GM12865 (cell line): Measurements from ENCODE around the gene TFPI2.

Experiments
- DNase-seq: peaks from one replicate; pipeline ENCODE4 v3.0.0; 2010; ENCODE audit warnings: low read depth
- H3K4me3 ChIP-seq: 2 replicates; pipeline ENCODE4 v1.5.1; 2011; ENCODE audit warnings: mild to moderate bottlenecking, low read depth, low read length, control low read depth
- CTCF ChIP-seq: IDR thresholded peaks from 2 replicates; pipeline ENCODE4 v1.5.1; 2011; ENCODE audit warnings: low read length, control low read depth, low read depth, inconsistent platforms; ENCODE audit not compliant: insufficient read depth; ENCODE audit errors: missing control alignments

TFPI2 gene

GRCh38 chr7:93883917-93884345 lies 6.6 kb downstream of the TFPI2 start:
- no peak overlapping the region for H3K4me3 ChIP-seq
- TF ChIP-seq CTCF, result no peak
- no peak for DNase-seq

- H3K4me3 ChIP-seq, result no peak overlapping the region
- no peak for TF ChIP-seq CTCF
- DNase-seq, result no peak
Measured at GRCh38 chr7:93883078-93883916, 7.3 kb downstream of the TFPI2 start.

GRCh38 chr7:93882468-93882867 lies 8.1 kb downstream of the TFPI2 start:
- H3K4me3 ChIP-seq, result no peak overlapping the region
- DNase-seq, result no peak
- TF ChIP-seq CTCF, result no peak

DNA sequence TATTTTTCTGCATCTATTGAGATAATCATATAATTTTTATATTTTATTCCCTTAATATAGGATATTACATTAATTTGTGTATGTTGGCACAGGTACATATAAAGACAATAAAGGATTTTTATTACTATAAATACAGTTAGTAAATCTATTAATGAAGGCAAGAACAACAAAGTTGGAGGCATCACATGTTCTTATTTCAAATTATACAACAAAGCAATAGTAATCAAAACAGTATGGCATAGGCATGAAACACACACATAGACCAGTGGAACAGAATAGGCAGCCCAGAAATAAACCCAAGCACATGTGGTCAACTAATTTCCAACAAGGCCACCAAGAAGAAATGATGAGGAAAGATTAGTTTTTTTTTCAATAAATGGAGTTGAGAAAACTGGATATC lies 11.2 kb downstream of the TFPI2 start:
- no peak overlapping the region for H3K4me3 ChIP-seq
- no peak for DNase-seq
- no peak for TF ChIP-seq CTCF

DNA sequence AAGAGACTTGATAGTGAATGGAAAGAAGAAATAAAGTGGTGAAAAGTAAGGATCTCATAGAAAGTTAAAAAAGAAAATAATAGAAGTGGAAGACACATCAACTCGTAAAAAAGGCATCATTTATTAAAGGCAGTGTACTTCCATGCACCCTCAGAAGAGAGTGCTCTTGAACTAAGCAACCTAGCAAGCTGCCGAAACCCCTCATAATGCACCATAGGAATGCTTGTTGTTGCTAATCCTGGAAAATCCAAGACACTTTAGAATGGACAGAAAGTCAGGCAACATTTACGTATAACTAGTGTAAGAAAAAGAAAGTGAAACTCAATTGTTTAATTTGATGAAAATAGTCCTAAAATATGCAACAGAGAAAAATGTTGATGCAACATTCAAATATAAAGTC lies 12.8 kb downstream of the TFPI2 start:
- H3K4me3 ChIP-seq, result no peak overlapping the region
- TF ChIP-seq CTCF, result no peak
- no peak for DNase-seq

DNA sequence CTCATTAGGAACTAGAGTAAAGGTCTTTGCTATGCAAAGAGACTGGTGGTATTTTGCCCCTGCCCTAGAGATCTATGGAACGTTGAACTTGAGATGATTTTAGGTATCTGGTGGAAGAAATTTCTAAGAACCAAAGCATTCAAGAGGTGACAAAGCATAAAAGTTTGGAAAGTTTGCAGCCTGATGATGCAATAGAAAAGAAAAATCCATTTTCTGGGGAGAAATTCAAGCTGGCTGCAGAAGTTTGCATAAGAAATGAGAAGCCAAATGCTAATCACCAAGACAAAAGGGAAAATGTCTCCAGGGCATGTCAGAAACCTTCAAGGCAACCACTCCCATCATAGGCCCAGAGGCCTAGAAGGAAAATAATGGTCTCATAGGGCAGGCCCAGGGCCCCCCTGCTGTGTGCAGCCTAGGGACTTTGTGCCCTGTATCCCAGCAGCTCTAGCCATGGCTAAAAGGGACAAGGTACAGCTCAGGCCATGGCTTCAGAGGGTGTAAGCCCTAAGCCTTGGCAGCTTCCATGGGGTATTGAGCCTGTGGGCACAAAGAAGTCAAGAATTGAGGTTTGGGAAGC lies 16.5 kb downstream of the TFPI2 start:
- no peak for TF ChIP-seq CTCF
- no peak overlapping the region for H3K4me3 ChIP-seq
- DNase-seq, result no peak

DNA sequence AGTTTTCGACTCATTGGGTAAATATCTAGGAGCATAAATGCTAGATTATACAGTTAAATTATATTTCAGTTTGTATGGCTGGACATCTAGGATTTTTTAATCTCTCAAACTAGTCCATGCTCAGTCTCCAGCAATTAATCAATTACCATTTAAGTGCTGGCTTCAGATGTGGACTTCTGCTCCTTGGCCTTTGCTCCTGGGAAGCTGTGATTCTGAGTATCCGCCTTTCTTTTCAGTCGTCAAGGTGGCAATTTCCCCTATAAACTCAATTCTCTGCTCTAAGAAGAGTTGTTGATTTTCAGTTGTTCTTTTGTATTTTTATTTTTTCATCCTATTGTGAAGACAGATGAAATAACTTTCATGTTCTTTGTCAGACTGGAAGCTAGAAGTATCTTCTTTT lies 23.7 kb downstream of the TFPI2 start:
- H3K4me3 ChIP-seq, result no peak overlapping the region
- no peak for TF ChIP-seq CTCF
- no peak for DNase-seq
